B cell (primary cell): ENCODE data around the gene NFIB.

Experiments used
- EZH2 ChIP-seq: IDR thresholded peaks from 2 replicates; pipeline ENCODE4 v1.6.1; 2012; ENCODE audit warnings: borderline replicate concordance, low read depth, mild to moderate bottlenecking, moderate library complexity, low read length; ENCODE audit not compliant: insufficient read depth, poor library complexity, severe bottlenecking
- TF ChIP-seq, protein P1 (sequence below): fragments of 200-600 bp; IDR thresholded peaks from one replicate; pipeline ENCODE4 v1.8.0; 2022; ENCODE audit warnings: antibody characterized with exemption, mild to moderate bottlenecking

DNA sequence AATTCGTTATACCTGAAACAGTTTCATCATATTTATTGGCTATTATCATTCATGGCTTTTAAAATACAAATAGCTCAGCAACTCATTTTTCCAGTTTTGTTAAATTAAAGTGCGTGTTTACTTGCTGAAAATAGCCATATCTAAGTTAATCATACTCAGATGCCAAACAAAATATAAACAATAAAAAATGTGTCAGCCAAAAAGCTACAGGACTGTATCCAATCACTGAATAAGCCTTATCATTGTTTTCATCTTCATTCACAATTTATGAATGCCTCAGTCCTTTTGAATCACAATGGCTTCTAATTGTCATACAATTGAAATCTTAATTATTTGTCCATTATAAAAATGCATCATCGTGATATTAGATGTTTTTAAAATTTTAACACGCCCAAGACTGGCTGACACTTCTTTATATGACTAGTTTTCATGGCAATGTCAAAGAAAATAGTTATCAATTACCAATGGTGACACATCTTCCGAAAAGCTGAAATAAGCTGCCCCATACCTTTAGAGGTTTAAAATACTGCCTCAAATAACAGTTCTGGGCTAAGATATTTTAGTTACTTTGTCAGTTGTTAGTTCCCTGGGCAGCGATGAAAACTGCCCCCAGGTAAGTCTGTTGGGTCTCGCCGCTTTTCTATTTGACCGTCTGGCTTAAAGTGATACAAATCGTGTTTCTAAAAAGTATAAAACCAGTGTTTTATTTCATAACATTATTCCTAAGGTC, 1.8 kb downstream of the NFIB start:
- TF ChIP-seq, protein P1, sequence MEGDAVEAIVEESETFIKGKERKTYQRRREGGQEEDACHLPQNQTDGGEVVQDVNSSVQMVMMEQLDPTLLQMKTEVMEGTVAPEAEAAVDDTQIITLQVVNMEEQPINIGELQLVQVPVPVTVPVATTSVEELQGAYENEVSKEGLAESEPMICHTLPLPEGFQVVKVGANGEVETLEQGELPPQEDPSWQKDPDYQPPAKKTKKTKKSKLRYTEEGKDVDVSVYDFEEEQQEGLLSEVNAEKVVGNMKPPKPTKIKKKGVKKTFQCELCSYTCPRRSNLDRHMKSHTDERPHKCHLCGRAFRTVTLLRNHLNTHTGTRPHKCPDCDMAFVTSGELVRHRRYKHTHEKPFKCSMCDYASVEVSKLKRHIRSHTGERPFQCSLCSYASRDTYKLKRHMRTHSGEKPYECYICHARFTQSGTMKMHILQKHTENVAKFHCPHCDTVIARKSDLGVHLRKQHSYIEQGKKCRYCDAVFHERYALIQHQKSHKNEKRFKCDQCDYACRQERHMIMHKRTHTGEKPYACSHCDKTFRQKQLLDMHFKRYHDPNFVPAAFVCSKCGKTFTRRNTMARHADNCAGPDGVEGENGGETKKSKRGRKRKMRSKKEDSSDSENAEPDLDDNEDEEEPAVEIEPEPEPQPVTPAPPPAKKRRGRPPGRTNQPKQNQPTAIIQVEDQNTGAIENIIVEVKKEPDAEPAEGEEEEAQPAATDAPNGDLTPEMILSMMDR, result no peak
- no peak for TF ChIP-seq EZH2
